GM19023 (cell line): ENCODE results near the gene ZNF76.
"Not testable (repeated sequence)": the region's sequence is repeated elsewhere in the genome, so short reads cannot be mapped to it uniquely, and the experiment has no call there.

Experiments used
- ATAC-seq: cut with Tn5 transposase; IDR thresholded peaks from one replicate; pipeline ENCODE4 v1.9.1; 2021; ENCODE audit warnings: mild to moderate bottlenecking, moderate library complexity; ENCODE audit not compliant: unreplicated experiment

ZNF76 gene

GRCh38 chr6:35297601-35298481 lies 38.3 kb downstream of the ZNF76 start, which contains the start of gene DEF6:
Gene DEF6 (plus strand): TSS chr6:35297818. CDS start chr6:35297857, 39 bp downstream.
- peak; percentile 84 for ATAC-seq

- ATAC-seq, result no peak
Observed at GRCh38 chr6:35298625-35299140, 39.1 kb downstream of the ZNF76 start.

GRCh38 chr6:35299674-35300073 lies 40.1 kb downstream of the ZNF76 start:
- ATAC-seq, result no peak

GRCh38 chr6:35300848-35301247 lies 41.3 kb downstream of the ZNF76 start:
- no peak for ATAC-seq

GRCh38 chr6:35302604-35303241 lies 43.2 kb downstream of the ZNF76 start:
- ATAC-seq, result peak; percentile 79

GRCh38 chr6:35304299-35304698 lies 44.8 kb downstream of the ZNF76 start:
- no peak for ATAC-seq

GRCh38 chr6:35305117-35305516 lies 45.6 kb downstream of the ZNF76 start:
- no peak for ATAC-seq

GRCh38 chr6:35307138-35307537 lies 47.6 kb downstream of the ZNF76 start:
- ATAC-seq, result not testable (repeated sequence)

GRCh38 chr6:35308543-35308942 lies 49.0 kb downstream of the ZNF76 start:
- ATAC-seq, result not testable (repeated sequence)

GRCh38 chr6:35309611-35310264 lies 50.2 kb downstream of the ZNF76 start:
- no peak for ATAC-seq

GRCh38 chr6:35310265-35310831 lies 50.8 kb downstream of the ZNF76 start:
- no peak for ATAC-seq

GRCh38 chr6:35311390-35312075 lies 52.0 kb downstream of the ZNF76 start:
- ATAC-seq, result no peak

GRCh38 chr6:35312076-35312800 lies 52.7 kb downstream of the ZNF76 start:
- ATAC-seq, result no peak

- ATAC-seq, result no peak
Observed at GRCh38 chr6:35312807-35313206, 53.3 kb downstream of the ZNF76 start.

- ATAC-seq, result no peak
Observed at GRCh38 chr6:35317483-35318195, 58.1 kb downstream of the ZNF76 start.

- no peak for ATAC-seq
Observed at GRCh38 chr6:35318196-35319171, 58.9 kb downstream of the ZNF76 start.

GRCh38 chr6:35319346-35320030 lies 60.0 kb downstream of the ZNF76 start:
- no peak for ATAC-seq
